HG03460 (cell line): ENCODE measurements around the gene SERAC1.

Experiments used
- ATAC-seq: cut with Tn5 transposase; IDR thresholded peaks from one replicate; pipeline ENCODE4 v1.9.1; 2021; ENCODE audit not compliant: unreplicated experiment

The SERAC1 gene

DNA sequence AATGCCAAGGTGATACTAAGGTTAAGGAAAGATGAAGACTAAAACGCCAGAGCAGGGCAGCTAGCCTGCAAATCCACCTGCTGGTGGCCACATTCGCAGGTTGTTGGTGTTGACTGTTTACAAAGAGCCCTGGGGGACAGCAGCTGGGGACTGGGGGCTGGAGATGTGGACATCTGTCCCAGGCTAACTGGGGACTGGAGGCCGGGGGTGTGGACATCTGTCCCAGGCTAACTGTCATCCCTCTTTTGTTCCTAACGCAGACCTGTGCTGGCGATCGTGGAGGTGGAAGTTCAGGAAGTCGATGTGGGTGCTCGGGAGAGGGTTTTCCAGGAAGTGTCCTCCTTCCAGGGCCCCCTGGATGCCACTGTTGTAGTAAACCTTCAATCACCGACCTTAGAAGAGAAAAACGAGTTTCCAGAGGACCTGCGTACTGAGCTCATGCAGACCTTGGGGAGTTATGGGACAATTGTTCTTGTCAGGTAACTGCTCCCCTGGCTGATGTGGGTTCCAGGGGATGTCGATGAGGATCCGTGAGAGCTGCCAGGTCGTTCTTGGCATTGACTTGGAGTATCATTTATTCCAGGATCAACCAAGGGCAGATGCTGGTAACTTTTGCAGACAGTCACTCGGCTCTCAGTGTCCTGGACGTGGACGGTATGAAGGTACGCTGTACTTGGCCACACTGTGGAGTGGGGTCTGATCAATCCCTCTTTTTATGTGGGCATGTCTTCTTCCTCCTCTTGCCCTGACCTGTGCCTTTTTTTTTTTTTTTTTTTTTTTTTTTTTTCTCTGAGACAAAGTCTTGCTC, 87.0 kb downstream of the SERAC1 start:
- ATAC-seq = no peak

DNA sequence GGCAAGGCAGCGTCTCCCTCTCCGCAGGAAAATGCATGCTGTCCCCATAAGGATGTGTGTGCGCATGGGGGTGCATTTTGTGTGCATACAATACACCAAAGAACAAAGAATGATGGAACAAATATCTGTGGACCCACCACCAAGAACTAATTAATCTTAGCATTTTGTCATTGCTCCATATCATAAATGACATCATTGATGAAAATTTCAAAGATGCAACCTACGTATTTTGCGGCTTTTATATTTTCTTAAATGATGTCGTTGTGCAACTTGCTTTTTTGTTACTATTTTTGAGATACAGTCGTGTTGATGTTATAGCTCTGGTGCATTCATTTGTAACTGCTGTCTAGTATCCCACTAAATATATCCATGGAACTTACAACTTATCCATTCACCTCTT, 89.7 kb downstream of the SERAC1 start:
- ATAC-seq = no peak

DNA sequence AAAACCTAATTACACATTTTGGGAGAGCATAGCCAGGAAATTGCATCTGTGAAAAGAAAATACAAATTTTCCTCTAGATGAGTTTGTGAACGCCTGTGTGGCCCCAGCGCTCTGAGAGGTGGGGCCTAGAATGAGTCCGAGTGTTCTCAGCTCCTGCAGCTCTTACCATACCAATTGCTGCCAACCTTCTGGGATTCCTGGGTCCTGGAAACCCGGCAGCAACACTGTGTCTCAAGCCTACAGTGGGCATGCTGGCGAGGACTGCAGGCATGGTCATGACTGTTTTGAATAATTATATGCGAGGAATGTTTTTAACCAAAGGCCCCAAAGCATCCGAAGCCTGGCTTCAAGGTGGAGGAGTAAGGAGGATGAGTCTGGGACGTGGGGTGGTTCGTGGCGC, 90.4 kb downstream of the SERAC1 start:
- ATAC-seq = no peak

DNA sequence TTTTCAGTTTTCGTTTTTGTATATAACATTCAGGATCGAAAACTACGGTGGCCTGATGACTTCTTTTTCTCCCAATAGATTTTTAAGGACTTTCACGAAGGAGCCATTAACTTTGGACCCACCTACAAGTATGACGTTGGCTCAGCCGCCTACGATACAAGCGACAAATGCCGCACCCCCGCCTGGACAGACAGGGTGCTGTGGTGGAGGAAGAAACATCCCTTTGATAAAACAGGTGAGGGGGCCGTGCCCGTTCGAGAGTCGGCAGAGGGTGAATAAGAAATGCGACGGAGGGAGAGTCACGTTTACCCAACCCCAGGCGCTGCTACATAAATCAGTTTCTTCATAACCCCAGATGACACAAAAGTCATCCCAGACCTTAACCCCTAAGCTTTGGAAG, 91.5 kb downstream of the SERAC1 start:
- ATAC-seq = no peak

GRCh38 chr6:158073776-158074175, 94.3 kb downstream of the SERAC1 start:
- no peak for ATAC-seq

DNA sequence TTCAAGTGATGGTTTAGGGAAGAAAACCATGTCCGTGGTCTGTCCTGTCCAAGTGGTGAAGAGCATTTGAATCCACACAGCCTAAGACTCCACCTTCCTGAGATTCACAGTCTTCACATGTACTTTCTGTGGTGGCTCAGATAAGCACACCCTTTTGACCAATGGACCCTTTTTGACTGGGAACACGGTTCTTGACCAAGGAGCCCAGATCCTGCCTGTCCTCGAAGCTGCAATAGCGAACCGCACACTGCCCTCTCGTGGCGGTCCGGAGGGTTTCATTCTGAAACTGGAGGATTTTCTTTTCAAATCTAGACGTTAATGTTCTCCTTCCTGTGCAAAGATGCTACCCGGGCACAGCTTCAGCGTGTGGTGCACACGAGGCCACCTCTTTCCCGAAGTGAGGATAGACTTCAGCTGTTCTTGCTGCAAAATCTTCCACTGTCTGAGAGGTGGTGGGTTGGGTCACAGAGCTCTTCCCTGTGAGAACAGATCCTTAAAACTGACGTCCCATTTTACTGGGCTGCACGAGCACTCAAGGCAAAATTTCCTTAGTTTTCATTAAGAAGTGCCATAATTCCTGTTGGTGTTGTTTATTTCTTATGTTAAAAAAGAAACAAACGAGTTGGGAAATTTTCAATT, 95.9 kb downstream of the SERAC1 start:
- ATAC-seq = no peak

DNA sequence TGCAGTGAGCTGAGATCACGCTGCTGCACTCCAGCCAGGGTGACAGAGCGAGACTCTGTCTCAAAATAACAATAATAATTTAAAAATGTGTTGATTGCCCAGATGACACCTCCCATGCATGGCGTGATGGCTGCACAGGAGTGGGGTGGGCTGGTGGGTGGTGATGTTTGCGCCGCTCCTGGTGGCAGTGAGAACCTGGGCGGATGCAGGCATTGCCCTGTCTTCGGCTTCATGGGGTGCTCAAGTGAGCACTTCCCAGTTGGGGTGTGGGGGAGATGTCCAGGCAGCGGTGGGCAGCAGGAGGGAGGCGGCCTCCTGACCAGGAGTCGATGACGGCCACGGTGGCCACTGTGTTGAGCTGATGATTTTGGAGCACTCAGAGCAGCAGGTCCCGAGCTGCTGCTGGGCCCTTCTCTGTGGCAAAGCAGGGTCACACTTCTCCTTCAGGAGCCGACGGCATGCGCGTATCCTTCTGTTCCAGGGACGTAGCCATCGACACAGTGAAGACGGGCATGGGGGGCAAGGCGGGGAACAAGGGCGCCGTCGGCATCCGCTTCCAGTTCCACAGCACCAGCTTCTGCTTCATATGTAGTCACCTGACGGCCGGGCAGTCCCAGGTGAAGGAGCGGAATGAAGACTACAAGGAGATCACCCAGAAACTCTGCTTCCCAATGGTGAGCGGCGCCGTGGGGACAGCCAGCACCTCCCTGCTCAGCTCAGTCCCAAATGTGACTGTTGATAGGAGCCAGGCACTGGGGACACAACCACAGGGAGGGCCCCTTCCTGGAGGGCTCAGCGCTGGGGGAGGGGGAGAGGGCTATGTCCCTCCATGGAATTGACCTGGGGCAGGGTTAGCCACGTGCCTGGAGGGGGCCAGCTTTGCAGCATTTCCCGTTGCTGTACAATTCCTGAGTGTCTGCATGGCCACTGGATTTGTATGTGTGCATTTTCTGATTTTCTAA, 96.7 kb downstream of the SERAC1 start:
- no peak for ATAC-seq

GRCh38 chr6:158070513-158070912, 97.5 kb downstream of the SERAC1 start:
- no peak for ATAC-seq

- ATAC-seq = no peak
These were observed 98.3 kb downstream of the SERAC1 start for GRCh38 chr6:158069800-158070195.

GRCh38 chr6:158068893-158069799, 98.9 kb downstream of the SERAC1 start:
- no peak for ATAC-seq

DNA sequence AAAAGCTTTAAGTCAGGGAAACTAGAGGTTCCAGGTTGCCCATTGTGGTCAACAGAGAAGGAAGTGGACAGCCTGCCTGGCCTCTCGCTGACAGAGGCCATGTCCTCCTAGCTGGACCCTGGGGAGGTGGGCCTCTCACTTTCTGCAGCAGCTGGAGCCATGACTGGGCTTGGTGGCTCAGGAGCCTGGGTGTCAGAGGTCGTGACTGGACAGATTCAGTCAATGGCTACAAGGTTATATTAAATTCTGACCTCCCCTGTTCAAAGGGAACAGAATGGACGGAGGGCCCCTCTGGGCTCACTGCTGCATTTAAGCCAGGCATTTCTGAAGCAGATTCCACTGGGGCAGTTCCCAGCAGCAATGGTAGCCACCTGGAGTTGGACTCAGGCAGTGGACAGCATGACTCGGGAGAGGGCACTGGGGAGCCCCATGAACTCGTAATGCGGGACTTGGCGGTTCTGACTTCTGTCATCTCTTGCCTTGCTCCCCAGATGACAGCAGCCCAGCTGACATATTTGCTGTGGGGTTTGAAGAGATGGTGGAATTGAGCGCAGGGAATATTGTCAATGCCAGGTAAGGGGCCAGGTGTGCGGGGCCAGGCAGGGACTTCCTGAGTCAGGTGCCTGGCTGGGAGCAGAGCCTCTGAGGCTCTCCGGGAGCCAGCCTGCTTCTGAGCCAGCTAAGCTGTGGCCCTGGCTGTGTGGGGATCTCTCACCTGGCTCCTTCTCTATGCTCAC, 99.7 kb downstream of the SERAC1 start:
- no peak for ATAC-seq

GRCh38 chr6:158067436-158068015, 100.5 kb downstream of the SERAC1 start:
- ATAC-seq = no peak

GRCh38 chr6:158066136-158066781, 101.8 kb downstream of the SERAC1 start:
- no peak for ATAC-seq

GRCh38 chr6:158064725-158065251, 103.3 kb downstream of the SERAC1 start:
- no peak for ATAC-seq

- ATAC-seq = no peak
These were observed 104.3 kb downstream of the SERAC1 start for GRCh38 chr6:158063736-158064135.

GRCh38 chr6:158061709-158062461, 106.2 kb downstream of the SERAC1 start:
- no peak for ATAC-seq

DNA sequence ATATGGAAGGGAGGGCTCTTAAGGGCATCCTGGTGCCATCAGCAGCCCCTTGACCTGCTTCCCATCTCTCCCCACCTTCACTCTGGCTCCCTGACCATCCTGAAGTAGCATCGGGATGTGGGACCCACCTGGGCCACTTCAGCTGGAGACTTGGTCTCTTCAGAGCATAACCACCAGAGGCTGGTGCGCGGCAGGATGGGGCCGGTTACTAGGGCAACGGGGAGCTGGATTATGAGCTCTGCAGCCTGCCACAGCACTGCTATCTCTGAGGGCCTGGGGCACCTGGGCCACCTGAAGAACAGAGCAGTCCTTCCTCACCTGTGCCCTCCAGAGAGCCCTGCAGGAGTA, 106.7 kb downstream of the SERAC1 start:
- no peak for ATAC-seq
